CD4-positive, alpha-beta T cell (primary cell): ENCODE results near the gene EGFL7. TPM values are rescaled to one million over a fixed set of nuclear protein-coding genes. Genes with fewer than 3 reads are reported as not detected.

Source experiments
- ATAC-seq: fragments of 200-7000 bp; cut with Tn5 transposase; one replicate; pipeline ENCODE4 v1.10.0; 2022; ENCODE audit warnings: mild to moderate bottlenecking; ENCODE audit not compliant: poor library complexity
- CTCF ChIA-PET: fragments of 350-600 bp; sonication (Branson Sonifier 250); formaldehyde crosslinking; loops from one replicate; lab custom pipeline; 2021; ENCODE audit warnings: antibody characterized with exemption, inconsistent platforms; lab: Charles Lee
- POLR2A ChIA-PET: fragments of 350-600 bp; sonication (Branson Sonifier 250); formaldehyde crosslinking; loops from one replicate; lab custom pipeline; 2021; ENCODE audit warnings: antibody characterized with exemption, inconsistent platforms; lab: Charles Lee
- DNase-seq, 14 experiments: peaks; one replicate each; pipeline ENCODE4 v3.0.0-alpha.2; 2013 to 2020; ENCODE audit warnings: mixed read lengths in 2 of 14
- H3K27ac ChIP-seq, 2 donors: one replicate each; pipeline versions ENCODE4 v1.5.1 to v1.7.0; 2013; ENCODE audit warnings: low read length in 2 of 2, low read depth in 1 of 2, mild to moderate bottlenecking in 1 of 2
- H3K27me3 ChIP-seq, 2 experiments: 1 replicate in 1 of 2; 2 replicates in 1 of 2; pipeline versions ENCODE4 v1.6.1 to v1.7.0; 2013; ENCODE audit warnings: low read length in 2 of 2, control low read depth in 1 of 2, mild to moderate bottlenecking in 1 of 2, moderate library complexity in 1 of 2; ENCODE audit not compliant: insufficient read depth in 2 of 2, control insufficient read depth in 1 of 2
- H3K36me3 ChIP-seq: one replicate; pipeline ENCODE4 v1.6.1; 2013; ENCODE audit warnings: low read length, control low read depth; ENCODE audit not compliant: insufficient read depth
- H3K4me1 ChIP-seq: one replicate; pipeline ENCODE4 v1.6.1; 2013; ENCODE audit warnings: low read length, control low read depth; ENCODE audit not compliant: insufficient read depth
- H3K4me3 ChIP-seq: one replicate; pipeline ENCODE4 v1.5.1; 2013; ENCODE audit warnings: mild to moderate bottlenecking, low read length, moderate library complexity
- H3K9me3 ChIP-seq, 2 experiments: 1 replicate in 1 of 2; 2 replicates in 1 of 2; pipeline versions ENCODE4 v1.6.1 to v1.7.0; 2013; ENCODE audit warnings: low read length in 2 of 2, mild to moderate bottlenecking in 2 of 2, control low read depth in 1 of 2, moderate library complexity in 1 of 2; ENCODE audit not compliant: control insufficient read depth in 1 of 2, insufficient read depth in 1 of 2
- H3K27ac Mint-ChIP-seq: one replicate; pipeline ENCODE4 v1.8.0; 2020; ENCODE audit warnings: mixed read lengths
- H3K27me3 Mint-ChIP-seq: one replicate; pipeline ENCODE4 v1.8.0; 2021; ENCODE audit warnings: mixed read lengths
- H3K36me3 Mint-ChIP-seq: one replicate; pipeline ENCODE4 v1.8.0; 2021; ENCODE audit warnings: low read depth, mixed read lengths
- H3K4me1 Mint-ChIP-seq: one replicate; pipeline ENCODE4 v1.8.0; 2021; ENCODE audit warnings: low read depth, mixed read lengths
- H3K4me3 Mint-ChIP-seq: one replicate; pipeline ENCODE4 v1.8.0; 2020; ENCODE audit warnings: mild to moderate bottlenecking, mixed read lengths
- H3K9me3 Mint-ChIP-seq: one replicate; pipeline ENCODE4 v1.8.0; 2020; ENCODE audit warnings: mixed read lengths
- intact Hi-C, 2 experiments: fragments of 100-400 bp; cut with DNase I in 1 of 2; cut with micrococcal nuclease in 1 of 2; formaldehyde crosslinking; loops; one replicate each; pipeline versions ENCODE4 v1.15.1 to v1.9.0; 2023 to 2025; cut with DNase I, micrococcal nuclease
- total RNA-seq, 174 experiments: library from RNA in 2 of 174; stranded (reverse) in 2 of 174; gene quantifications; one replicate each; pipeline ENCODE4 v1.2.3 and lab custom pipeline; 2021 to 2026
- TF ChIP-seq, protein P1 (sequence below): fragments of 200-600 bp; IDR thresholded peaks from one replicate; pipeline ENCODE4 v1.8.0; 2022; ENCODE audit warnings: antibody characterized with exemption, mild to moderate bottlenecking

EGFL7 gene
- total RNA-seq, 2 experiments from 2014 or later, result not detected

DNA sequence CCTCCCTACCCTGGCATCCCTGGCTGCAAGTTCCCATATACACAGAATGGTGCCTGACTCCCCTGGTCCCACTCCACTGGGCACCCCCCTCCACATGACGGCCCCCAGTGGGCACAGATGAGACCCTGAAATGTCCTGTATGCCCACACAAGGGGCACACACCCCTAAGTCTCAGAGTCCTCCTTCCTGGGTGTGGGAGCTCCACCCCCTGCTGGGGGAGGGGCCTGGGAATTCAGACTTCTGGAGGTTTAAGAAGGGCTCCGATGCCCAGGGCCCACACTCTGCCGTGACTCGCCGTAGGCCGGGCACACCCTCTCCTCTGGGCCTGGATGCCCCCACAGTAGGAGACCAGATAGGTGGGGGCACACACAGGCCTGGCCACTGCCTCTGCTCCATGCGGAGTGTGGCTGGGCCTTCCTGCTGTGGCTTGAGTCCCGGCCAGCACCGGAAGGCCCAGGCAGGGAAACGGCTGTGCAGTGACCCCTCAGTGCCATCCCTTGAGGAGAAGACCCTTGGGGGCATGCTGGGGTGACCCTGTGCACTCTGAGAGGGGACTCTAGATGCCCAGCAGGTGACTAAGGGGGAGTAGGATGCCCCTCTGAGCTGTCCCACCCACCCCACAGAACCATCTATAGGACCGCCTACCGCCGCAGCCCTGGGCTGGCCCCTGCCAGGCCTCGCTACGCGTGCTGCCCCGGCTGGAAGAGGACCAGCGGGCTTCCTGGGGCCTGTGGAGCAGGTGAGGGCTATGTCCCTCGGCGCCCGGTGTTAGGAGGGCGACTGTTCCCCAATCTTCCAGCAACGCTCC lies 6.5 kb downstream of the EGFL7 start:
- Histone ChIP-seq H3K27ac (no peak overlapping the region), H3K4me1 (peaks cover 15% of the 10 kb centered on the region), H3K27me3 (peaks cover 19 to 24% of the 10 kb centered on the region in 2 experiments), H3K36me3 (no peaks in the 10 kb centered on the region), H3K4me3 (no peak overlapping the region), H3K9me3 (peaks cover 0 to 14% of the 10 kb centered on the region in 2 experiments)
- TF ChIP-seq, protein P1, sequence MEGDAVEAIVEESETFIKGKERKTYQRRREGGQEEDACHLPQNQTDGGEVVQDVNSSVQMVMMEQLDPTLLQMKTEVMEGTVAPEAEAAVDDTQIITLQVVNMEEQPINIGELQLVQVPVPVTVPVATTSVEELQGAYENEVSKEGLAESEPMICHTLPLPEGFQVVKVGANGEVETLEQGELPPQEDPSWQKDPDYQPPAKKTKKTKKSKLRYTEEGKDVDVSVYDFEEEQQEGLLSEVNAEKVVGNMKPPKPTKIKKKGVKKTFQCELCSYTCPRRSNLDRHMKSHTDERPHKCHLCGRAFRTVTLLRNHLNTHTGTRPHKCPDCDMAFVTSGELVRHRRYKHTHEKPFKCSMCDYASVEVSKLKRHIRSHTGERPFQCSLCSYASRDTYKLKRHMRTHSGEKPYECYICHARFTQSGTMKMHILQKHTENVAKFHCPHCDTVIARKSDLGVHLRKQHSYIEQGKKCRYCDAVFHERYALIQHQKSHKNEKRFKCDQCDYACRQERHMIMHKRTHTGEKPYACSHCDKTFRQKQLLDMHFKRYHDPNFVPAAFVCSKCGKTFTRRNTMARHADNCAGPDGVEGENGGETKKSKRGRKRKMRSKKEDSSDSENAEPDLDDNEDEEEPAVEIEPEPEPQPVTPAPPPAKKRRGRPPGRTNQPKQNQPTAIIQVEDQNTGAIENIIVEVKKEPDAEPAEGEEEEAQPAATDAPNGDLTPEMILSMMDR, result no peak
- Mint-ChIP-seq H3K4me1 (no peaks in the 10 kb centered on the region), H3K27ac (no peak overlapping the region), H3K27me3 (peaks cover 16% of the 10 kb centered on the region), H3K36me3 (no peaks in the 10 kb centered on the region), H3K4me3 (peak overlapping the region; percentile 48), H3K9me3 (no peaks in the 10 kb centered on the region)
- ATAC-seq, result no peak
- intact Hi-C loops, result no loop called here
- no peak for DNase-seq
- ChIA-PET POLR2A (no interaction called here), CTCF (no interaction called here)

DNA sequence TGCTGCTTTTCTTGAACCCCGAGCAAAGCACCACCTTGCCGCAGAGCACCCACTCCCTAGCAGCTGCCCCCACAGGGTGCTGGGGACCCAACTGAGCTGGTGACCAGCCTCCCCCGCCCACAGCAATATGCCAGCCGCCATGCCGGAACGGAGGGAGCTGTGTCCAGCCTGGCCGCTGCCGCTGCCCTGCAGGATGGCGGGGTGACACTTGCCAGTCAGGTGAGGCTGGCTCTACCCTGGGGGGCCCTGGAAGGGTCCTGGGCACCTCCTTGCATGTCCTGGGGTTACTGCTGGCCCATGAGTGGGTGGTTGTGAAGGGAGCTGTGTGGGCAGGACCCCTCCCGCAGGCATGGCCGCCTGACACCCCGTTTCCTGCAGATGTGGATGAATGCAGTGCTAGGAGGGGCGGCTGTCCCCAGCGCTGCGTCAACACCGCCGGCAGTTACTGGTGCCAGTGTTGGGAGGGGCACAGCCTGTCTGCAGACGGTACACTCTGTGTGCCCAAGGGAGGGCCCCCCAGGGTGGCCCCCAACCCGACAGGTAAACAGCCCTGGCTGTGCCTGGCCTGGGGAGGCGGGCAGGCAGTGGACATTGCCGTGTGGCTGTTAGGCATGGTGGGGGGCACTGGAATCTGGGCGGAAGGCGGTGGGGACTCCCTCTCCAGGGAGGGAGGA lies 7.2 kb downstream of the EGFL7 start:
- ChIA-PET CTCF (no interaction called here), POLR2A (no interaction called here)
- H3K4me3 Mint-ChIP-seq, result no peak overlapping the region
- no peak for ATAC-seq
- H3K9me3 ChIP-seq, result peaks cover 0 to 7% of the 10 kb centered on the region in 2 experiments
- intact Hi-C loops, result no loop called here
- no peaks in the 10 kb centered on the region for H3K9me3 Mint-ChIP-seq
- TF ChIP-seq, protein P1, result no peak
- H3K4me1 Mint-ChIP-seq, result no peaks in the 10 kb centered on the region
- no peak overlapping the region for H3K4me3 ChIP-seq
- peaks cover 12% of the 10 kb centered on the region for H3K27me3 Mint-ChIP-seq
- H3K27me3 ChIP-seq, result peaks cover 12 to 17% of the 10 kb centered on the region in 2 experiments
- H3K36me3 ChIP-seq, result no peaks in the 10 kb centered on the region
- H3K27ac ChIP-seq, result no peak overlapping the region
- no peak overlapping the region for H3K27ac Mint-ChIP-seq
- H3K36me3 Mint-ChIP-seq, result no peaks in the 10 kb centered on the region
- no peak for DNase-seq
- H3K4me1 ChIP-seq, result peaks cover 12% of the 10 kb centered on the region

DNA sequence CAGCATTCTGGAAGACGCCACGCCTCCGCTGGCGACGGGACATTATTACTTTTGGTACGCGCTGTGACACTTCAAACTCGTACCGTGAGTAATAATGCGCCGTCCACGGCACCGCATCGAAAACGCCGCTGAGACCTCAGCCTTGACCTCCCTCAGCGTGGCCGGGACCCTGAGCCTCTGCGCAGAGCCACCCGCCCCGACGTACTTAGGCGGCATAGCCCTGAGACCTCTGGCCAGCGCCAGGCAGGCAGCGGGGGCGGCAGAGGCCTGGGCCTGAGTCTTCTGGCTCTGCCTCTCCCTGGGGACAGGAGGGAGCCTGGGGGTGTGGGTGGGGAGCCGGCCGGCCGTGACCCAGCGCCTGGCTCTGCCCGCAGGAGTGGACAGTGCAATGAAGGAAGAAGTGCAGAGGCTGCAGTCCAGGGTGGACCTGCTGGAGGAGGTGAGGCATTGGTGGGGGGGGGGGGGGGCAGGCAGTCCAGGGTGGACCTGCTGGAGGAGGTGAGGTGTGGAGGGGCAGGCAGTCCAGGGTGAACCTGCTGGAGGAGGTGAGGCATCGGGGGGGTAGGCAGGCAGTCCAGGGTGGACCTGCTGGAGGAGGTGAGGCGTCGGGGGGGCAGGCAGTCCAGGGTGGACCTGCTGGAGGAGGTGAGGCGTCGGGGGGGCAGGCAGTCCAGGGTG lies 8.0 kb downstream of the EGFL7 start:
- TF ChIP-seq, protein P1, result no peak
- H3K4me1 ChIP-seq, result peaks cover 9% of the 10 kb centered on the region
- CTCF ChIA-PET, result no interaction called here
- DNase-seq (no peak), ATAC-seq (no peak)
- peaks cover 0 to 7% of the 10 kb centered on the region in 2 experiments for H3K9me3 ChIP-seq
- H3K27me3 ChIP-seq, result peaks cover 9 to 13% of the 10 kb centered on the region in 2 experiments
- H3K9me3 Mint-ChIP-seq, result no peaks in the 10 kb centered on the region
- no peaks in the 10 kb centered on the region for H3K36me3 ChIP-seq
- H3K4me1 Mint-ChIP-seq, result no peaks in the 10 kb centered on the region
- no peak overlapping the region for H3K27ac Mint-ChIP-seq
- H3K27ac ChIP-seq, result no peak overlapping the region
- H3K36me3 Mint-ChIP-seq, result no peaks in the 10 kb centered on the region
- intact Hi-C loops, result no loop called here
- H3K4me3 Mint-ChIP-seq, result no peak overlapping the region
- H3K4me3 ChIP-seq, result no peak overlapping the region
- peaks cover 9% of the 10 kb centered on the region for H3K27me3 Mint-ChIP-seq
- POLR2A ChIA-PET, result no interaction called here
